22Rv1 (cell line): ENCODE data around the gene ITPR2.

Experiments used
- CTCF ChIP-seq: fragments of 450-650 bp; IDR thresholded peaks from 2 replicates; pipeline ENCODE4 v1.5.1; 2017; ENCODE audit warnings: mild to moderate bottlenecking
- ZFX ChIP-seq: fragments of 450-650 bp; IDR thresholded peaks from 2 replicates; pipeline ENCODE4 v1.6.1; 2017; ENCODE audit warnings: antibody characterized with exemption, borderline replicate concordance

- TF ChIP-seq CTCF (no peak), ZFX (no peak)
Measured at GRCh38 chr12:26441434-26441833, 391.6 kb downstream of the ITPR2 start.
